WTC11 (cell line): ENCODE data around the gene UBAC2.

Experiments
- ESRRA ChIP-seq: sonication (generic); formaldehyde crosslinking; IDR thresholded peaks from 2 replicates; pipeline ENCODE4 v1.8.1; 2022; ENCODE audit warnings: mild to moderate bottlenecking, missing genetic modification reagents, borderline replicate concordance
- ETV6 ChIP-seq: sonication (generic); formaldehyde crosslinking; IDR thresholded peaks from 2 replicates; pipeline ENCODE4 v1.8.1; 2022; ENCODE audit warnings: mild to moderate bottlenecking, missing genetic modification reagents
- GRHL2 ChIP-seq: fragments of 250-450 bp; sonication (Bioruptor Pico); IDR thresholded peaks from 2 replicates; pipeline ENCODE4 v1.8.0; 2022; ENCODE audit warnings: mild to moderate bottlenecking, moderate library complexity; ENCODE audit not compliant: insufficient replicate concordance, severe bottlenecking
- HMGXB4 ChIP-seq: sonication (generic); formaldehyde crosslinking; IDR thresholded peaks from 2 replicates; pipeline ENCODE4 v1.8.1; 2023; ENCODE audit warnings: mild to moderate bottlenecking, moderate library complexity, missing genetic modification reagents
- NR1H2 ChIP-seq: sonication (generic); formaldehyde crosslinking; IDR thresholded peaks from 2 replicates; pipeline ENCODE4 v1.9.0; 2021; ENCODE audit warnings: mild to moderate bottlenecking, moderate library complexity, missing genetic modification reagents
- NR3C1 ChIP-seq: sonication (generic); formaldehyde crosslinking; conservative IDR thresholded peaks from 2 replicates; pipeline ENCODE4 v1.8.1; 2023; ENCODE audit warnings: low read depth, mild to moderate bottlenecking, missing genetic modification reagents
- RORB ChIP-seq: fragments of 250-450 bp; sonication (Bioruptor Pico); IDR thresholded peaks from 2 replicates; pipeline ENCODE4 v1.9.0; 2021; ENCODE audit warnings: mild to moderate bottlenecking
- TEAD4 ChIP-seq: sonication (generic); formaldehyde crosslinking; IDR thresholded peaks from 2 replicates; pipeline ENCODE4 v1.8.0; 2022; ENCODE audit warnings: mild to moderate bottlenecking, missing genetic modification reagents
- TF ChIP-seq, protein P1 (sequence below): fragments of 200-600 bp; IDR thresholded peaks from 2 replicates; pipeline ENCODE4 v1.8.0; 2022; ENCODE audit warnings: antibody characterized with exemption

GRCh38 chr13:99385940-99386339 lies 185.3 kb downstream of the UBAC2 start:
- TF ChIP-seq, protein P1, sequence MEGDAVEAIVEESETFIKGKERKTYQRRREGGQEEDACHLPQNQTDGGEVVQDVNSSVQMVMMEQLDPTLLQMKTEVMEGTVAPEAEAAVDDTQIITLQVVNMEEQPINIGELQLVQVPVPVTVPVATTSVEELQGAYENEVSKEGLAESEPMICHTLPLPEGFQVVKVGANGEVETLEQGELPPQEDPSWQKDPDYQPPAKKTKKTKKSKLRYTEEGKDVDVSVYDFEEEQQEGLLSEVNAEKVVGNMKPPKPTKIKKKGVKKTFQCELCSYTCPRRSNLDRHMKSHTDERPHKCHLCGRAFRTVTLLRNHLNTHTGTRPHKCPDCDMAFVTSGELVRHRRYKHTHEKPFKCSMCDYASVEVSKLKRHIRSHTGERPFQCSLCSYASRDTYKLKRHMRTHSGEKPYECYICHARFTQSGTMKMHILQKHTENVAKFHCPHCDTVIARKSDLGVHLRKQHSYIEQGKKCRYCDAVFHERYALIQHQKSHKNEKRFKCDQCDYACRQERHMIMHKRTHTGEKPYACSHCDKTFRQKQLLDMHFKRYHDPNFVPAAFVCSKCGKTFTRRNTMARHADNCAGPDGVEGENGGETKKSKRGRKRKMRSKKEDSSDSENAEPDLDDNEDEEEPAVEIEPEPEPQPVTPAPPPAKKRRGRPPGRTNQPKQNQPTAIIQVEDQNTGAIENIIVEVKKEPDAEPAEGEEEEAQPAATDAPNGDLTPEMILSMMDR: no peak
- no peak for TF ChIP-seq ESRRA
- TF ChIP-seq GRHL2 (CRISPR knock-in tag): no peak
- no peak for TF ChIP-seq NR3C1 (CRISPR knock-in tag)
- TF ChIP-seq RORB (CRISPR knock-in tag): no peak
- no peak for TF ChIP-seq HMGXB4 (CRISPR knock-in tag)
- no peak for TF ChIP-seq NR1H2 (CRISPR knock-in tag)
- TF ChIP-seq ETV6: no peak
- no peak for TF ChIP-seq TEAD4 (CRISPR knock-in tag)
